Chondrocyte (in vitro differentiated cells): ENCODE measurements around the gene SULT1A2. TPM values are rescaled to one million over a fixed set of nuclear protein-coding genes. Genes with fewer than 3 reads are reported as not detected.

Experiments
- DNase-seq: peaks from one replicate; pipeline ENCODE4 v3.0.0; 2021; ENCODE audit warnings: mixed read lengths, low spot score
- H3K27ac Mint-ChIP-seq: one replicate; pipeline ENCODE4 v1.8.0; 2021; ENCODE audit warnings: mild to moderate bottlenecking, moderate library complexity, mixed read lengths; ENCODE audit not compliant: unreplicated experiment
- H3K27me3 Mint-ChIP-seq: 2 replicates; pipeline ENCODE4 v1.8.0; 2021; ENCODE audit warnings: low read depth, mixed read lengths
- H3K36me3 Mint-ChIP-seq: 2 replicates; pipeline ENCODE4 v1.8.0; 2021; ENCODE audit warnings: low read depth, mixed read lengths
- H3K4me1 Mint-ChIP-seq: 2 replicates; pipeline ENCODE4 v1.8.0; 2021; ENCODE audit warnings: low read depth, mild to moderate bottlenecking, mixed read lengths
- H3K4me3 Mint-ChIP-seq: one replicate; pipeline ENCODE4 v1.8.0; 2021; ENCODE audit warnings: mild to moderate bottlenecking, moderate library complexity, mixed read lengths; ENCODE audit not compliant: unreplicated experiment
- H3K9me3 Mint-ChIP-seq: 2 replicates; pipeline ENCODE4 v1.8.0; 2021; ENCODE audit warnings: low read depth, mixed read lengths
- CTCF ChIP-seq: fragments of 200-600 bp; sonication (generic); IDR thresholded peaks from 2 replicates; pipeline ENCODE4 v1.5.0; 2021; ENCODE audit warnings: antibody characterized with exemption, mild to moderate bottlenecking, moderate library complexity
- total RNA-seq: library from RNA; stranded (reverse); gene quantifications from 3 replicates; pipeline ENCODE4 v1.2.1, GENCODE V29; 2021

The SULT1A2 gene
- total RNA-seq, 1 donor from 2014 or later, result not detected

- Mint-ChIP-seq H3K4me3 (no peak overlapping the region), H3K9me3 (no peaks in the 10 kb centered on the region), H3K27me3 (peaks cover 3% of the 10 kb centered on the region), H3K27ac (no peak overlapping the region), H3K4me1 (peaks cover 25% of the 10 kb centered on the region), H3K36me3 (peaks cover 8% of the 10 kb centered on the region)
- no peak for DNase-seq
- no peak for TF ChIP-seq CTCF
Measured at GRCh38 chr16:28542646-28543045, 54.2 kb downstream of the SULT1A2 start.

Other genes with a start within 250 kb of the SULT1A2 start
- gene NPIPB6, start 233.5 kb downstream of the SULT1A2 start, total RNA-seq, result 1.9 to 4.6 TPM (median 3.4 TPM) in 3 replicates
- gene EIF3CL, start 193.2 kb downstream of the SULT1A2 start, total RNA-seq, result 62.1 to 102 TPM (median 74.2 TPM) in 3 replicates
- 0.45 TPM in 1 of 3 replicates, not detected in the others for gene NPIPB7, start 124.7 kb downstream of the SULT1A2 start, total RNA-seq
- 28.0 to 31.7 TPM (median 29.3 TPM) in 3 replicates for gene CLN3, start 105.0 kb downstream of the SULT1A2 start, total RNA-seq
- gene APOBR, start 102.4 kb downstream of the SULT1A2 start, total RNA-seq, result 0.07 TPM in 1 of 3 replicates, not detected in the others
- not detected in 3 replicates for gene IL27, start 90.2 kb downstream of the SULT1A2 start, total RNA-seq
- gene NUPR1, start 58.1 kb downstream of the SULT1A2 start, total RNA-seq, result 39.1 to 300 TPM (median 289 TPM) in 3 replicates
- gene SGF29, start 43.1 kb downstream of the SULT1A2 start, total RNA-seq, result 14.6 to 18.4 TPM (median 17.1 TPM) in 3 replicates
- 1.1 to 4.9 TPM (median 2.2 TPM) in 3 replicates for gene SULT1A1, start 13.0 kb upstream of the SULT1A2 start, total RNA-seq
- 0.49 to 1.4 TPM in 2 of 3 replicates, not detected in the other for gene NPIPB8, start 41.0 kb upstream of the SULT1A2 start, total RNA-seq
- 605 to 734 TPM (median 729 TPM) in 3 replicates for gene EIF3C, start 114.4 kb upstream of the SULT1A2 start, total RNA-seq
- 1.1 to 3.2 TPM (median 2.9 TPM) in 3 replicates for gene NPIPB9, start 154.7 kb upstream of the SULT1A2 start, total RNA-seq
- 152 to 186 TPM (median 185 TPM) in 3 replicates for gene ATXN2L, start 225.9 kb upstream of the SULT1A2 start, total RNA-seq
- gene TUFM, start 249.3 kb upstream of the SULT1A2 start, total RNA-seq, result 91.1 to 120 TPM (median 95.0 TPM) in 3 replicates